A673 (cell line): ENCODE results near the gene MYO7A. TPM values are rescaled to one million over a fixed set of nuclear protein-coding genes. Genes with fewer than 3 reads are reported as not detected.

Experiments
- BruUV-seq: library from RNA; stranded (reverse); fragments of 400-500 nt; replicated peaks from 2 replicates; lab custom pipeline; 2021; lab: Mats Ljungman, UMichigan
- CTCF ChIA-PET: fragments of 300-600 bp; sonication (Branson Sonifier 250); formaldehyde crosslinking; loops from one replicate; lab custom pipeline; 2022; ENCODE audit warnings: antibody characterized with exemption; lab: Charles Lee
- POLR2A ChIA-PET: fragments of 300-600 bp; sonication (Branson Sonifier 250); formaldehyde crosslinking; loops from one replicate; lab custom pipeline; 2022; ENCODE audit warnings: antibody characterized with exemption; ENCODE audit not compliant: low non-redundant PET; lab: Charles Lee
- DNase-seq: peaks from one replicate; pipeline ENCODE4 v3.0.0-alpha.2; 2015; ENCODE audit warnings: low spot score
- H3K27ac ChIP-seq: fragments of 200-600 bp; sonication (generic); 2 replicates; pipeline ENCODE4 v1.5.1; 2016; ENCODE audit warnings: mixed run types, low read depth, mild to moderate bottlenecking, mixed read lengths, antibody characterized with exemption, low read length; ENCODE audit not compliant: poor library complexity, severe bottlenecking
- H3K27me3 ChIP-seq: fragments of 200-600 bp; sonication (generic); replicated peaks from 2 replicates; pipeline ENCODE4 v1.6.1; 2017; ENCODE audit warnings: mixed run types, low read depth, mild to moderate bottlenecking, mixed read lengths, antibody characterized with exemption, low read length; ENCODE audit not compliant: insufficient read depth, poor library complexity
- H3K36me3 ChIP-seq: fragments of 200-600 bp; sonication (generic); 2 replicates; pipeline ENCODE4 v1.6.1; 2016; ENCODE audit warnings: mixed run types, mild to moderate bottlenecking, mixed read lengths, antibody characterized with exemption, low read length; ENCODE audit not compliant: insufficient read depth, poor library complexity, severe bottlenecking
- H3K4me1 ChIP-seq: fragments of 200-600 bp; sonication (generic); 2 replicates; pipeline ENCODE4 v1.6.1; 2017; ENCODE audit warnings: mixed run types, mild to moderate bottlenecking, mixed read lengths, antibody characterized with exemption, low read length; ENCODE audit not compliant: insufficient read depth, poor library complexity, severe bottlenecking
- H3K4me3 ChIP-seq: fragments of 200-600 bp; sonication (generic); 2 replicates; pipeline ENCODE4 v1.5.1; 2016; ENCODE audit warnings: low read depth, mixed run types, mild to moderate bottlenecking, mixed read lengths, low read length; ENCODE audit not compliant: poor library complexity, severe bottlenecking
- H3K9me3 ChIP-seq: fragments of 200-600 bp; sonication (generic); 2 replicates; pipeline ENCODE4 v1.6.1; 2016; ENCODE audit warnings: mixed run types, low read depth, mild to moderate bottlenecking, mixed read lengths, antibody characterized with exemption, low read length; ENCODE audit not compliant: poor library complexity, severe bottlenecking
- CTCF ChIP-seq: fragments of 300-800, 200-600 bp; sonication (generic); conservative IDR thresholded peaks from 2 replicates; pipeline ENCODE4 v1.5.1; 2017; ENCODE audit warnings: low read depth, mild to moderate bottlenecking, antibody characterized with exemption, low read length, moderate library complexity, mixed read lengths
- EZH2 ChIP-seq: fragments of 200-600 bp; sonication (generic); IDR thresholded peaks from 2 replicates; pipeline ENCODE4 v1.6.1; 2017; ENCODE audit warnings: borderline replicate concordance, low read depth, mild to moderate bottlenecking, mixed read lengths, antibody characterized with exemption, low read length; ENCODE audit not compliant: poor library complexity, severe bottlenecking
- intact Hi-C: fragments of 100-400 bp; cut with micrococcal nuclease; formaldehyde crosslinking; loops from one replicate; pipeline ENCODE4 v1.10.0; 2022; ENCODE audit not compliant: unreplicated experiment
- total RNA-seq: library from RNA; stranded (reverse); gene quantifications from 2 replicates; pipeline ENCODE4 v1.2.3, GENCODE V29; 2021

Gene MYO7A
- total RNA-seq, 1 experiment from 2014 or later = not detected

- no peak for TF ChIP-seq EZH2
- TF ChIP-seq CTCF = no peak
- Histone ChIP-seq H3K4me3 (no peak overlapping the region), H3K27ac (no peak overlapping the region), H3K9me3 (no peaks in the 10 kb centered on the region), H3K4me1 (no peaks in the 10 kb centered on the region), H3K27me3 (no peaks in the 10 kb centered on the region), H3K36me3 (no peaks in the 10 kb centered on the region)
- BruUV-seq = no TSS peak
- intact Hi-C loops = no loop called here
- POLR2A ChIA-PET = no interaction called here
- CTCF ChIA-PET = no interaction called here
- DNase-seq = no peak
These were observed 78.4 kb downstream of the MYO7A start for GRCh38 chr11:77206264-77207018.

GRCh38 chr11:77207019-77207485 lies 79.0 kb downstream of the MYO7A start:
- DNase-seq = no peak
- intact Hi-C loops = no loop called here
- no peaks in the 10 kb centered on the region for H3K27me3 ChIP-seq
- POLR2A ChIA-PET = no interaction called here
- no TSS peak for BruUV-seq
- H3K4me3 ChIP-seq = no peak overlapping the region
- TF ChIP-seq CTCF = no peak
- no peak for TF ChIP-seq EZH2
- CTCF ChIA-PET = no interaction called here
- no peaks in the 10 kb centered on the region for H3K4me1 ChIP-seq
- no peak overlapping the region for H3K27ac ChIP-seq
- no peaks in the 10 kb centered on the region for H3K36me3 ChIP-seq
- H3K9me3 ChIP-seq = no peaks in the 10 kb centered on the region

GRCh38 chr11:77207618-77208313 lies 79.7 kb downstream of the MYO7A start:
- no peak for DNase-seq
- CTCF ChIA-PET = no interaction called here

More at GRCh38 chr11:77207618-77208313, 79.7 kb downstream of the MYO7A start:
- Histone ChIP-seq H3K9me3 (no peaks in the 10 kb centered on the region), H3K27me3 (no peaks in the 10 kb centered on the region), H3K27ac (no peak overlapping the region), H3K36me3 (no peaks in the 10 kb centered on the region), H3K4me1 (no peaks in the 10 kb centered on the region), H3K4me3 (no peak overlapping the region)
- POLR2A ChIA-PET = no interaction called here
- BruUV-seq = no TSS peak
- TF ChIP-seq EZH2 = no peak
- no peak for TF ChIP-seq CTCF
- intact Hi-C loops = no loop called here
